ENCODE data around the gene GRIFIN.

Gene GRIFIN

GRCh38 chr7:2518737-2519118 is 42.5 kb upstream of the GRIFIN start:
- no peak for TF ChIP-seq CTCF (IDR thresholded peaks at IDR 0.05; ENCODE audit: unreplicated experiment in 3 of 3)
- Mint-ChIP-seq H3K4me3 (peak overlapping the region; percentile 80 to 86 (median 86)), H3K27me3 (ENCODE audit: low read depth) (peaks cover 7% of the 10 kb centered on the region), H3K4me1 (peaks cover 44% of the 10 kb centered on the region), H3K36me3 (ENCODE audit: low read depth) (peaks cover 4% of the 10 kb centered on the region), H3K9me3 (no peaks in the 10 kb centered on the region), H3K27ac (peak overlapping the region; percentile 91 to 93 (median 93))

DNA sequence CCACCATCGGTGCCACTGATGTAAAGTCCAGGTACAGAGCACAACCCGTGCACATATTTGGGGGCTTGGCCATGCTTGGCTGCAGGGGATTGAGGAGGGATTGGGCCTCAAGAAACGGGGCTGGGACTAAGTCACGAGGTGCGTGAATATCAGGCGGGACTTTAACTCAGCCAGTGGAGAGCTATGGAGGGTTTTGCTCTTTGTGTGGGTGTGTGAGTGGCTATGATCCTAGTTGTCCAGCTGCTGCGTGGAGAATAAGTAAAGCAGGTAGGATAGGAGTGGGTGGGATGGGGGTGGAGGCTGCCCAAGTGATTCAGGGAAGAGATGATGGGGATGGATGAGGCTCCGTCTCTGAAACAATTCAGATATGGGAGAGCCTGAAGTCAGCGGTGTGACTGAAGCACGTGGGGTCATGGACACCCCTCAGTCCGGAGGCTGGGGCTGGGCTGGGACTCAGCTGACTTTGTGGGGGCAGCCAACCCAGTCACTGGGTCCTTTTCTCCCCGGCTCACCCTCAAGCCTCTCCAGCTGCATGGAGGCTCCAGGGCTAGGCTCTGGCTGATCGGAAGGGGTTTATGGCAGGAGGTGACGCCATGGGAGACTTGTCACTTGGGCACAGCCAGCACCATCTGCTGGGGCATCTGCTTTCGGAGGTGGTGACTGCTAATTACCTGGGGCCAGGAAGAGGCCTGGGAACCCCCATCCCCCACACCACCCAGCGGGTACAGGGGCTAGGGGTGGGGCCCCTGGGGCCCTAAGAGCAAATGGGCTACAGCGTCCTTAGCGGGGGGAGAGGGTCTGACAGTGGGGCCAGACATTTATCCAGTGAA is 41.7 kb upstream of the GRIFIN start:
- H3K4me3 Mint-ChIP-seq = peak overlapping the region; percentile 58 to 86 (median 77)
- TF ChIP-seq CTCF (IDR thresholded peaks at IDR 0.05; ENCODE audit: unreplicated experiment in 3 of 3) = no peak
- no peaks in the 10 kb centered on the region for H3K9me3 Mint-ChIP-seq
- peak overlapping the region; percentile 91 to 93 (median 93) for H3K27ac Mint-ChIP-seq
- peaks cover 44% of the 10 kb centered on the region for H3K4me1 Mint-ChIP-seq
- H3K36me3 Mint-ChIP-seq (ENCODE audit: low read depth) = peaks cover 2% of the 10 kb centered on the region
- H3K27me3 Mint-ChIP-seq (ENCODE audit: low read depth) = peaks cover 7% of the 10 kb centered on the region

- Mint-ChIP-seq H3K36me3 (ENCODE audit: low read depth) (no peaks in the 10 kb centered on the region), H3K4me3 (peak overlapping the region; percentile 58 to 77 (median 59)), H3K9me3 (no peaks in the 10 kb centered on the region), H3K27ac (peak overlapping the region; percentile 91 to 93 (median 93)), H3K4me1 (peaks cover 48% of the 10 kb centered on the region), H3K27me3 (ENCODE audit: low read depth) (peaks cover 7% of the 10 kb centered on the region)
- no peak for TF ChIP-seq CTCF (IDR thresholded peaks at IDR 0.05; ENCODE audit: unreplicated experiment in 3 of 3)
Observed at GRCh38 chr7:2517026-2517425, 40.8 kb upstream of the GRIFIN start.

GRCh38 chr7:2516194-2516555 is 40.0 kb upstream of the GRIFIN start:
- no peaks in the 10 kb centered on the region for H3K36me3 Mint-ChIP-seq (ENCODE audit: low read depth)
- peaks cover 45% of the 10 kb centered on the region for H3K4me1 Mint-ChIP-seq
- H3K27me3 Mint-ChIP-seq (ENCODE audit: low read depth) = peaks cover 7% of the 10 kb centered on the region
- TF ChIP-seq CTCF (IDR thresholded peaks at IDR 0.05; ENCODE audit: unreplicated experiment in 3 of 3) = no peak
- H3K9me3 Mint-ChIP-seq = no peaks in the 10 kb centered on the region
- H3K27ac Mint-ChIP-seq = peak overlapping the region; percentile 87 to 93 (median 91)
- no peak overlapping the region for H3K4me3 Mint-ChIP-seq

GRCh38 chr7:2515424-2516193 is 39.4 kb upstream of the GRIFIN start:
- H3K27ac Mint-ChIP-seq = peak overlapping the region; percentile 87 to 93 (median 91)
- H3K4me3 Mint-ChIP-seq = no peak overlapping the region
- TF ChIP-seq CTCF (IDR thresholded peaks at IDR 0.05; ENCODE audit: unreplicated experiment in 3 of 3) = no peak
- H3K9me3 Mint-ChIP-seq = no peaks in the 10 kb centered on the region
- peaks cover 42% of the 10 kb centered on the region for H3K4me1 Mint-ChIP-seq
- peaks cover 7% of the 10 kb centered on the region for H3K27me3 Mint-ChIP-seq (ENCODE audit: low read depth)
- no peaks in the 10 kb centered on the region for H3K36me3 Mint-ChIP-seq (ENCODE audit: low read depth)
